ENCODE data around the gene KLHL40. TPM values are rescaled to one million over a fixed set of nuclear protein-coding genes. Genes with fewer than 3 reads are reported as not detected.

Gene KLHL40
- total RNA-seq, 4 donors from 2014 or later: 0.19 TPM; not detected in 3

GRCh38 chr3:42685891-42686820 lies 819 bp downstream of the KLHL40 start:
- TF ChIP-seq CTCF (IDR thresholded peaks at IDR 0.05): no peak
- ATAC-seq (ENCODE audit: low FRiP score): no peak
- DNase-seq (ENCODE audit: low spot score): no peak

- DNase-seq (ENCODE audit: low spot score) (no peak), ATAC-seq (ENCODE audit: low FRiP score) (no peak)
- no peak for TF ChIP-seq CTCF (IDR thresholded peaks at IDR 0.05)
Observed at GRCh38 chr3:42686832-42687650, 1.7 kb downstream of the KLHL40 start.

GRCh38 chr3:42688016-42688415 lies 2.7 kb downstream of the KLHL40 start:
- no peak for DNase-seq (ENCODE audit: low spot score)
- TF ChIP-seq CTCF (IDR thresholded peaks at IDR 0.05): no peak
- no peak for ATAC-seq (ENCODE audit: low FRiP score)

GRCh38 chr3:42688487-42689420 lies 3.4 kb downstream of the KLHL40 start:
- no peak for TF ChIP-seq CTCF (IDR thresholded peaks at IDR 0.05)
- ATAC-seq (ENCODE audit: low FRiP score): no peak
- no peak for DNase-seq (ENCODE audit: low spot score)

- no peak for ATAC-seq (ENCODE audit: low FRiP score)
- DNase-seq (ENCODE audit: low spot score): no peak
- TF ChIP-seq CTCF (IDR thresholded peaks at IDR 0.05): no peak
Observed at GRCh38 chr3:42689421-42690014, 4.2 kb downstream of the KLHL40 start.

GRCh38 chr3:42690191-42690590 lies 4.9 kb downstream of the KLHL40 start:
- DNase-seq (ENCODE audit: low spot score) (no peak), ATAC-seq (ENCODE audit: low FRiP score) (no peak)
- no peak for TF ChIP-seq CTCF (IDR thresholded peaks at IDR 0.05)

Data from omental fat pad (tissue), 4 donors.